HG03045 (cell line): ENCODE results near the gene ZBBX.

ENCODE experiments used
- ATAC-seq: cut with Tn5 transposase; IDR thresholded peaks from one replicate; pipeline ENCODE4 v1.9.1; 2021; ENCODE audit warnings: mild to moderate bottlenecking, moderate library complexity; ENCODE audit not compliant: unreplicated experiment

ZBBX gene

GRCh38 chr3:167318996-167319615 is 61.0 kb downstream of the ZBBX start:
- ATAC-seq = no peak

GRCh38 chr3:167318306-167318705 is 61.8 kb downstream of the ZBBX start:
- no peak for ATAC-seq

GRCh38 chr3:167306319-167306718 is 73.8 kb downstream of the ZBBX start:
- ATAC-seq = no peak

GRCh38 chr3:167305340-167305890 is 74.7 kb downstream of the ZBBX start:
- no peak for ATAC-seq

GRCh38 chr3:167304077-167304476 is 76.0 kb downstream of the ZBBX start:
- ATAC-seq = no peak

- ATAC-seq = no peak
Measured at GRCh38 chr3:167302678-167303077, 77.4 kb downstream of the ZBBX start.

GRCh38 chr3:167300207-167300606 is 79.9 kb downstream of the ZBBX start:
- ATAC-seq = no peak

- ATAC-seq = no peak
Measured at GRCh38 chr3:167289435-167289834, 90.7 kb downstream of the ZBBX start.

GRCh38 chr3:167288737-167289136 is 91.4 kb downstream of the ZBBX start:
- ATAC-seq = no peak

- no peak for ATAC-seq
Measured at GRCh38 chr3:167287308-167287707, 92.8 kb downstream of the ZBBX start.

GRCh38 chr3:167274141-167274874 is 105.8 kb downstream of the ZBBX start:
- no peak for ATAC-seq

- ATAC-seq = no peak
Measured at GRCh38 chr3:167253037-167253436, 127.1 kb downstream of the ZBBX start.

GRCh38 chr3:167251678-167252077 is 128.4 kb downstream of the ZBBX start:
- no peak for ATAC-seq

GRCh38 chr3:167246252-167246651 is 133.8 kb downstream of the ZBBX start:
- no peak for ATAC-seq

- ATAC-seq = no peak
Measured at GRCh38 chr3:167241048-167241845, 138.8 kb downstream of the ZBBX start.

- ATAC-seq = no peak
Measured at GRCh38 chr3:167228135-167228534, 152.0 kb downstream of the ZBBX start.

GRCh38 chr3:167225821-167226220 is 154.3 kb downstream of the ZBBX start:
- ATAC-seq = no peak

- no peak for ATAC-seq
Measured at GRCh38 chr3:167209011-167209410, 171.1 kb downstream of the ZBBX start.

- ATAC-seq = no peak
Measured at GRCh38 chr3:167203062-167203461, 177.0 kb downstream of the ZBBX start.

GRCh38 chr3:167198949-167199600 is 181.0 kb downstream of the ZBBX start:
- no peak for ATAC-seq
